NOMO-1 (cell line): ENCODE data around the gene FXYD6.
A peak's percentile ranks its signal among the peaks of the same experiment; 100 is the strongest.

ENCODE experiments used
- DNase-seq, 2 experiments: peaks; one replicate each; lab custom pipeline; 2025; ENCODE audit not compliant: unreplicated experiment in 2 of 2; lab: John Stamatoyannopoulos, UW

Gene FXYD6

GRCh38 chr11:117831661-117832415 is 44.6 kb downstream of the FXYD6 start:
- DNase-seq: no peak

GRCh38 chr11:117830674-117831351 is 45.6 kb downstream of the FXYD6 start:
- no peak for DNase-seq

- no peak for DNase-seq
Measured at GRCh38 chr11:117830072-117830471, 46.4 kb downstream of the FXYD6 start.

GRCh38 chr11:117829369-117829725 is 47.1 kb downstream of the FXYD6 start:
- no peak for DNase-seq

- DNase-seq: no peak
Measured at GRCh38 chr11:117828611-117829368, 47.7 kb downstream of the FXYD6 start.

GRCh38 chr11:117827521-117828511 is 48.6 kb downstream of the FXYD6 start:
- no peak for DNase-seq

- DNase-seq: no peak
Measured at GRCh38 chr11:117826832-117827231, 49.6 kb downstream of the FXYD6 start.

- DNase-seq: no peak
Measured at GRCh38 chr11:117826190-117826570, 50.3 kb downstream of the FXYD6 start.

- DNase-seq: no peak
Measured at GRCh38 chr11:117825538-117826189, 50.8 kb downstream of the FXYD6 start.

GRCh38 chr11:117824571-117825537 is 51.6 kb downstream of the FXYD6 start, which contains the start of gene FXYD2:
Gene FXYD2, minus strand, starts transcription at chr11:117824744. Its CDS starts 66 bp downstream, at chr11:117824678.
- DNase-seq: peak in 1 of 2 experiments; percentile 17

GRCh38 chr11:117823946-117824420 is 52.5 kb downstream of the FXYD6 start:
- DNase-seq: no peak

GRCh38 chr11:117823294-117823945 is 53.0 kb downstream of the FXYD6 start:
- DNase-seq: peak; percentile 51 to 59

- DNase-seq: no peak
Measured at GRCh38 chr11:117822074-117823033, 54.1 kb downstream of the FXYD6 start.

- DNase-seq: no peak
Measured at GRCh38 chr11:117821431-117821830, 55.0 kb downstream of the FXYD6 start.

GRCh38 chr11:117820516-117820915 is 55.9 kb downstream of the FXYD6 start:
- DNase-seq: no peak

- no peak for DNase-seq
Measured at GRCh38 chr11:117820071-117820470, 56.4 kb downstream of the FXYD6 start.
